WI38 (cell line): ENCODE measurements around the gene STK33.

ENCODE experiments used
- H3K4me3 ChIP-seq: 2 replicates; pipeline ENCODE4 v1.5.1; 2011; ENCODE audit warnings: low read depth, mild to moderate bottlenecking, control low read depth, low read length
- TF ChIP-seq, protein P1 (sequence below): IDR thresholded peaks from 2 replicates; pipeline ENCODE4 v1.5.1; 2012; ENCODE audit warnings: low read depth, mild to moderate bottlenecking, control low read depth, low read length

STK33 gene

DNA sequence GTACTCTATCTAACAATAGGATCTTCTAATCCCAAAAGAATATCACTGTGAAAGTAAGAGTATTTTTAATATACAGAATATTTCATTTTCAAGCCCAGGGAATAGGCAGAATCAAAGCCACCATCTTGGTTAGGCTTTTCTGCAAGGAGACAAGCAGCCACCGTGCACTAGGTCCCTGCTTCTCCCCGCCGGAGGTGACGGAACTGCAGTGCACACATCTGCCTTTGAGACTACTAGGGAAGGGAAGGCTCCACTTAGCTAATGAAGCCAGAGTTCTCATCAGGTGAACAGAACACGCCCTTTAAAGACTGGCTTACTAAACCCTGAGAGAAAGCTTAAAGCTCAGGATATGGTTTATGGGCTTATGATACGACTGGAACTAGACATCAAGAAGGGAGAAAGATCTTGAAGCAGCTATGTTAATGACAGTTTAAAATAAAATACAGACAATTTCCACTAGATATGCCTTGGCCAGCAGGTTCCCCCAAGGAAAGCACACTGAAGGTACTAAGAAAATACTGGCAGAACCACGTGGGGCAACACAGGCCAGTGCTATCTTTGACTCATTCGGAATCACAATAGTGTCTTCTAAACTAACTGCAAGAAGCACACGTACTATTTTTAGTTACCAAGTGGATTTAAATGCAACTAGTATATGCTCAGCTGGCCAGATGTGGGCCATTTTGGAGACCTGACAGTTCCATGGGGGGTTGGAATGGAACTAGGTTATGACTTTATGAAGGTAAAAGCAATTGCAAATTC, 203.0 kb downstream of the STK33 start:
- TF ChIP-seq, protein P1, sequence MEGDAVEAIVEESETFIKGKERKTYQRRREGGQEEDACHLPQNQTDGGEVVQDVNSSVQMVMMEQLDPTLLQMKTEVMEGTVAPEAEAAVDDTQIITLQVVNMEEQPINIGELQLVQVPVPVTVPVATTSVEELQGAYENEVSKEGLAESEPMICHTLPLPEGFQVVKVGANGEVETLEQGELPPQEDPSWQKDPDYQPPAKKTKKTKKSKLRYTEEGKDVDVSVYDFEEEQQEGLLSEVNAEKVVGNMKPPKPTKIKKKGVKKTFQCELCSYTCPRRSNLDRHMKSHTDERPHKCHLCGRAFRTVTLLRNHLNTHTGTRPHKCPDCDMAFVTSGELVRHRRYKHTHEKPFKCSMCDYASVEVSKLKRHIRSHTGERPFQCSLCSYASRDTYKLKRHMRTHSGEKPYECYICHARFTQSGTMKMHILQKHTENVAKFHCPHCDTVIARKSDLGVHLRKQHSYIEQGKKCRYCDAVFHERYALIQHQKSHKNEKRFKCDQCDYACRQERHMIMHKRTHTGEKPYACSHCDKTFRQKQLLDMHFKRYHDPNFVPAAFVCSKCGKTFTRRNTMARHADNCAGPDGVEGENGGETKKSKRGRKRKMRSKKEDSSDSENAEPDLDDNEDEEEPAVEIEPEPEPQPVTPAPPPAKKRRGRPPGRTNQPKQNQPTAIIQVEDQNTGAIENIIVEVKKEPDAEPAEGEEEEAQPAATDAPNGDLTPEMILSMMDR = no peak
- H3K4me3 ChIP-seq = no peak overlapping the region

- TF ChIP-seq, protein P1 = no peak
- H3K4me3 ChIP-seq = no peak overlapping the region
Measured at GRCh38 chr11:8389029-8389996, 204.7 kb downstream of the STK33 start.

- TF ChIP-seq, protein P1 = no peak
- no peak overlapping the region for H3K4me3 ChIP-seq
Measured at GRCh38 chr11:8387693-8388092, 206.3 kb downstream of the STK33 start.

GRCh38 chr11:8387141-8387540, 206.9 kb downstream of the STK33 start:
- no peak overlapping the region for H3K4me3 ChIP-seq
- TF ChIP-seq, protein P1 = no peak

DNA sequence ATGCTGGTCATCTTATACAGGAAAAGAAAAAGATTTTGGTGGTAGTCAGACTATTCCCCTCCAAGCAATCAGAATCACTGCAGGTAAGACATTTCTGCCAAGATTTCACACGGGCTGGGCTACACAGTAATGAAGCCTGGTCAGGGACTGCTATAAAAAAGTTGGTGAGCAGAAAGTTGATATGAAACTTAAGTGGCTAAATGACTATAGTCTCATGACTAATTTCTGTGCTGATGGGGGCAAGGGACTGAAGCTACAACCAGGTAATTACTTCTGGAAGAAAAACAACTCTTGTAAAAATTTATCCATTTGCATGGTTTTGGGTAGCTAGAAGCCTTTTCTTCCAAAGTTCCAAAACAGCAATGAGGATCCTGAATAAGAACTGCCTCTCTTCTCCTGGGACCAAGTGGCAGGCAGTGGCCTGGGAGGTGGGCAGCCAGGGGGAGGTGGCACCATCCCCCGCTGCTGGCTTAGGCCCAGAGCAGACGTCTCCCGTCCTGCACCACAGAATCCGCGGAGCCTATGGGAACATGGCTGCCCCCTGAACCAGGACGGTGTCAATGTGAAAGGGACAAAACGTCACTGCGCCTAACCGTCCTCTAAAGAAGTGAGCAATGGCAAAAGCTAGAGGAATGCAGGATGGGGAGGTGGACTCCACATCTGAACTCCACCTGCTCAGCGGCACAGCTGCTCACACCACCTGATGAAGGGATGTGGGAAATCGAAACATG, 207.7 kb downstream of the STK33 start:
- H3K4me3 ChIP-seq = no peak overlapping the region
- TF ChIP-seq, protein P1 = no peak

GRCh38 chr11:8384199-8384821, 209.7 kb downstream of the STK33 start:
- TF ChIP-seq, protein P1 = no peak
- no peak overlapping the region for H3K4me3 ChIP-seq
